Liver (tissue), 9 donors: Measurements from ENCODE around the gene ZNF492. TPM values are rescaled to one million over a fixed set of nuclear protein-coding genes. Genes with fewer than 3 reads are reported as not detected.
"Not testable (repeated sequence)": the region's sequence is repeated elsewhere in the genome, so short reads cannot be mapped to it uniquely, and the experiment has no call there.

Experiments used
- DNase-seq: peaks from one replicate; pipeline ENCODE4 v3.0.0-alpha.2; 2017; ENCODE audit warnings: low spot score
- H3K27ac ChIP-seq, 2 donors: one replicate each; pipeline ENCODE4 v1.7.0; 2013; ENCODE audit warnings: inconsistent platforms in 2 of 2, low read length in 2 of 2, control low read depth in 1 of 2, low read depth in 1 of 2, mild to moderate bottlenecking in 1 of 2
- H3K27me3 ChIP-seq, 4 donors: one replicate each; pipeline versions ENCODE4 v1.6.1 to v1.7.0; 2013; ENCODE audit warnings: low read length in 3 of 4, inconsistent platforms in 1 of 4, mild to moderate bottlenecking in 1 of 4, moderate library complexity in 1 of 4; ENCODE audit not compliant: control insufficient read depth in 4 of 4, insufficient read depth in 4 of 4
- H3K36me3 ChIP-seq, 4 donors: one replicate each; pipeline versions ENCODE4 v1.6.1 to v1.7.0; 2013; ENCODE audit warnings: low read length in 3 of 4, mild to moderate bottlenecking in 3 of 4, low read depth in 1 of 4, moderate library complexity in 1 of 4; ENCODE audit not compliant: control insufficient read depth in 4 of 4, insufficient read depth in 3 of 4
- H3K4me1 ChIP-seq, 4 donors: one replicate each; pipeline versions ENCODE4 v1.6.1 to v1.7.0; 2013; ENCODE audit warnings: low read length in 3 of 4, mild to moderate bottlenecking in 3 of 4, moderate library complexity in 1 of 4; ENCODE audit not compliant: control insufficient read depth in 4 of 4, insufficient read depth in 4 of 4
- H3K4me3 ChIP-seq, 3 donors: one replicate each; pipeline versions ENCODE4 v1.6.1 to v1.7.0; 2013; ENCODE audit warnings: low read length in 3 of 3, control low read depth in 1 of 3, low read depth in 1 of 3, mild to moderate bottlenecking in 1 of 3
- H3K9ac ChIP-seq, 2 donors: one replicate each; pipeline ENCODE4 v1.7.0; 2013; ENCODE audit warnings: low read length in 2 of 2, mild to moderate bottlenecking in 2 of 2, moderate library complexity in 2 of 2, control low read depth in 1 of 2, low read depth in 1 of 2
- H3K9me3 ChIP-seq, 4 donors: one replicate each; pipeline versions ENCODE4 v1.6.1 to v1.7.0; 2013; ENCODE audit warnings: low read length in 3 of 4; ENCODE audit not compliant: control insufficient read depth in 4 of 4
- ATF3 ChIP-seq: IDR thresholded peaks from 2 replicates; pipeline ENCODE4 v1.6.1; 2016; ENCODE audit warnings: antibody characterized with exemption
- EGR1 ChIP-seq, 2 donors: IDR thresholded peaks; 2 replicates each; pipeline ENCODE4 v1.6.1; 2016 to 2018; ENCODE audit warnings: antibody characterized with exemption in 2 of 2, low read depth in 2 of 2
- FOXA1 ChIP-seq: IDR thresholded peaks from 2 replicates; pipeline ENCODE4 v1.6.1; 2016; ENCODE audit warnings: antibody characterized with exemption
- FOXA2 ChIP-seq: IDR thresholded peaks from 2 replicates; pipeline ENCODE4 v1.6.1; 2016; ENCODE audit warnings: antibody characterized with exemption
- GABPA ChIP-seq, 2 donors: IDR thresholded peaks in 1 of 2; conservative IDR thresholded peaks in 1 of 2; 2 replicates each; pipeline ENCODE4 v1.6.1; 2016; ENCODE audit warnings: antibody characterized with exemption in 2 of 2, mild to moderate bottlenecking in 1 of 2, moderate library complexity in 1 of 2
- HNF4A ChIP-seq, 2 donors: conservative IDR thresholded peaks; 2 replicates each; pipeline ENCODE4 v1.6.1; 2016; ENCODE audit warnings: antibody characterized with exemption in 2 of 2, mild to moderate bottlenecking in 2 of 2
- HNF4G ChIP-seq: IDR thresholded peaks from 2 replicates; pipeline ENCODE4 v1.6.1; 2016; ENCODE audit warnings: antibody characterized with exemption
- JUND ChIP-seq, 2 donors: IDR thresholded peaks; 2 replicates each; pipeline ENCODE4 v1.6.1; 2016; ENCODE audit warnings: antibody characterized with exemption in 2 of 2
- NR2F2 ChIP-seq: IDR thresholded peaks from 2 replicates; pipeline ENCODE4 v1.6.1; 2016; ENCODE audit warnings: antibody characterized with exemption
- RAD21 ChIP-seq, 2 donors: IDR thresholded peaks; 2 replicates each; pipeline ENCODE4 v1.6.1; 2016; ENCODE audit warnings: antibody characterized with exemption in 2 of 2, mild to moderate bottlenecking in 2 of 2
- REST ChIP-seq: IDR thresholded peaks from 2 replicates; pipeline ENCODE4 v1.6.1; 2016; ENCODE audit warnings: antibody characterized with exemption, mild to moderate bottlenecking
- RXRA ChIP-seq, 2 donors: IDR thresholded peaks; 2 replicates each; pipeline ENCODE4 v1.6.1; 2017 to 2018; ENCODE audit warnings: antibody characterized with exemption in 2 of 2, mild to moderate bottlenecking in 1 of 2
- WGBS: extraction: QIAGEN DNeasy Blood & Tissue Kit; methylation state at CpG from one replicate; pipeline ENCODE4 v1.1.7; 2013; 5-methylcytosine and 5-hydroxymethylcytosine counted together
- polyA plus RNA-seq, 2 donors: library from polyadenylated mRNA; stranded (reverse) in 1 of 2; unstranded in 1 of 2; fragments of 200-250 nt in 1 of 2; fragments of >200 nt in 1 of 2; fragmentation: Nextera tagmentation in 1 of 2; extraction: Ambion mirVana in 1 of 2; gene quantifications; one replicate each; pipeline versions ENCODE4 v1.2.1 to v1.2.3, GENCODE V29; 2013 to 2015
- total RNA-seq, 2 donors: library from RNA; depleted of rRNA; stranded (reverse); fragments of >200 nt; gene quantifications; one replicate each; pipeline ENCODE4 v1.2.3, GENCODE V29; 2014
- TF ChIP-seq, protein P1 (sequence below): IDR thresholded peaks from 2 replicates; pipeline ENCODE4 v1.6.1; 2016; ENCODE audit warnings: antibody characterized with exemption
- TF ChIP-seq, protein P2 (sequence below): IDR thresholded peaks from 2 replicates; pipeline ENCODE4 v1.6.1; 2016; ENCODE audit warnings: antibody characterized with exemption
- donor health status: healthy.
- donor health status: healthy.
- donor health status: healthy.
- donor health status: healthy.
- donor health status: healthy.

Gene ZNF492
- total and polyA plus RNA-seq, 4 donors, result under 0.01 to 2.4 (median 0.01) TPM; not detected in 1

GRCh38 chr19:22612316-22612715, 21.8 kb upstream of the ZNF492 start:
- no peak overlapping the region for H3K4me3 ChIP-seq
- DNase-seq, result peak; percentile 14
- H3K27me3 ChIP-seq, result no peaks in the 10 kb centered on the region
- 49% methylated on average over 1 of the region's 1 CpG for WGBS
- H3K9ac ChIP-seq, result no peak overlapping the region
- TF ChIP-seq FOXA2 (no peak), REST (no peak), GABPA (IDR thresholded peaks at IDR 0.05 in 1 of 2, conservative IDR thresholded peaks at IDR 0.05 in 1 of 2) (no peak), HNF4G (no peak), NR2F2 (no peak), HNF4A (conservative IDR thresholded peaks at IDR 0.05) (no peak), RXRA (IDR thresholded peaks at IDR 0.05) (no peak), EGR1 (IDR thresholded peaks at IDR 0.05; ENCODE audit: low read depth in 2 of 2) (no peak)
- TF ChIP-seq, protein P1, sequence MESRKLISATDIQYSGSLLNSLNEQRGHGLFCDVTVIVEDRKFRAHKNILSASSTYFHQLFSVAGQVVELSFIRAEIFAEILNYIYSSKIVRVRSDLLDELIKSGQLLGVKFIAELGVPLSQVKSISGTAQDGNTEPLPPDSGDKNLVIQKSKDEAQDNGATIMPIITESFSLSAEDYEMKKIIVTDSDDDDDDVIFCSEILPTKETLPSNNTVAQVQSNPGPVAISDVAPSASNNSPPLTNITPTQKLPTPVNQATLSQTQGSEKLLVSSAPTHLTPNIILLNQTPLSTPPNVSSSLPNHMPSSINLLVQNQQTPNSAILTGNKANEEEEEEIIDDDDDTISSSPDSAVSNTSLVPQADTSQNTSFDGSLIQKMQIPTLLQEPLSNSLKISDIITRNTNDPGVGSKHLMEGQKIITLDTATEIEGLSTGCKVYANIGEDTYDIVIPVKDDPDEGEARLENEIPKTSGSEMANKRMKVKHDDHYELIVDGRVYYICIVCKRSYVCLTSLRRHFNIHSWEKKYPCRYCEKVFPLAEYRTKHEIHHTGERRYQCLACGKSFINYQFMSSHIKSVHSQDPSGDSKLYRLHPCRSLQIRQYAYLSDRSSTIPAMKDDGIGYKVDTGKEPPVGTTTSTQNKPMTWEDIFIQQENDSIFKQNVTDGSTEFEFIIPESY, result no peak
- TF ChIP-seq, protein P2, sequence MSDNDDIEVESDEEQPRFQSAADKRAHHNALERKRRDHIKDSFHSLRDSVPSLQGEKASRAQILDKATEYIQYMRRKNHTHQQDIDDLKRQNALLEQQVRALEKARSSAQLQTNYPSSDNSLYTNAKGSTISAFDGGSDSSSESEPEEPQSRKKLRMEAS, result no peak
- peaks cover 0 to 9% (median 4%) of the 10 kb centered on the region in 4 donors for H3K9me3 ChIP-seq
- no peak overlapping the region for H3K27ac ChIP-seq
- no peaks in the 10 kb centered on the region for H3K36me3 ChIP-seq
- no peaks in the 10 kb centered on the region for H3K4me1 ChIP-seq

DNA sequence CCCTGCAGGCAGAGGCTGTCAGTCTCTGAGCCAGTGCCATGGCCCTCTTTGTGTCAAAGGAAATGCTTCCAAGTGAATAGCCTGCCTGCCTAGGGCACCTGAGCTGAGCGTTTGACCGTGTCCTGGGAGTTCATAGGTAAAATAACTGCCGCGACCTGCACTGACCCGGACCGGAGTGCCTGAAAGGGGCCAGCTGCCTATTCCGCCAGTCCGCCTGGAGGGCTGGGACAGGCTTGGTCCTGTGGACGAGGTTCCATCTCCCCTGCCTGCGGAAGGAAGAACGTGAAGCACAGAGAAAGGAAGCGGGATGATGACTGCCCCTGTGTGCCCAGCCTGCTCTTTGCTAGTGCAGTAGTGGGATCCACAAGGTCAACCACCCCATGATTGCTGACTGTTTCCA, 17.5 kb upstream of the ZNF492 start:
- no peak for TF ChIP-seq ATF3
- no peak for TF ChIP-seq RAD21 (IDR thresholded peaks at IDR 0.05)
- no peak for TF ChIP-seq HNF4G
- TF ChIP-seq NR2F2, result no peak
- no peak for TF ChIP-seq FOXA2
- no peak for TF ChIP-seq FOXA1
- TF ChIP-seq JUND (IDR thresholded peaks at IDR 0.05), result no peak
- H3K27me3 ChIP-seq, result no peaks in the 10 kb centered on the region
- H3K4me1 ChIP-seq, result no peaks in the 10 kb centered on the region
- H3K4me3 ChIP-seq, result no peak overlapping the region
- H3K9ac ChIP-seq, result no peak overlapping the region
- H3K9me3 ChIP-seq, result peaks cover 3 to 16% (median 7%) of the 10 kb centered on the region in 4 donors
- DNase-seq, result peak; percentile 27
- 87% methylated on average over 12 of the region's 12 CpGs for WGBS
- H3K27ac ChIP-seq, result no peak overlapping the region
- H3K36me3 ChIP-seq, result no peaks in the 10 kb centered on the region

GRCh38 chr19:22617181-22617580, 16.9 kb upstream of the ZNF492 start:
- not testable (repeated sequence) for DNase-seq
- peaks cover 3 to 16% (median 7%) of the 10 kb centered on the region in 4 donors for H3K9me3 ChIP-seq

More at GRCh38 chr19:22617181-22617580, 16.9 kb upstream of the ZNF492 start:
- H3K4me1 ChIP-seq, H3K27ac ChIP-seq, H3K9ac ChIP-seq, H3K27me3 ChIP-seq, H3K4me3 ChIP-seq, H3K36me3 ChIP-seq: not testable (repeated sequence)
- 79% methylated on average over 7 of the region's 7 CpGs for WGBS
